ENCODE measurements around the gene GALNT7. TPM values are rescaled to one million over a fixed set of nuclear protein-coding genes. Genes with fewer than 3 reads are reported as not detected.

Gene GALNT7
- total RNA-seq, 1 donor from 2014 or later, result 36.2 TPM

DNA sequence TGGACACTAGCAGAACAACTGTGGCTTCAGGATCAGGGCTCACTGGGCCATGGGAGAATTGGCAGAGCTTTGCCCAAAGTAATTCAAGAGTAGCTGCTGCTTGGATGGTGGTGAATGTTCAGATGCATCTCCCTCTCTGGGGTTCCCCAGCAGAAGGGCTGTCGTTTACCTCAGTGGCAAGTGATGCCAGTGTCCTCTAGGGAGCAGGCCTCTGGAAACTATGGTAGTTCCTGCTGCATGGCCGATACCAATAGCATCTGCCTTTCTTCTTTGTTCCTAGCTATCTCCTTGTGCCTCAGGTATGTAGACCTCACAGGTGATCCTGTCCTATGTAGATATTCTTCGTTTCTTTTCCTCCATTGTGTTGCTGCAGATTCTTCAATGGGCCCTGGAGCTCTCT is 139.2 kb downstream of the GALNT7 start:
- no peaks in the 10 kb centered on the region for H3K27me3 Mint-ChIP-seq (ENCODE audit: low read depth)
- peaks cover 49% of the 10 kb centered on the region for H3K36me3 Mint-ChIP-seq (ENCODE audit: low read depth)
- H3K27ac Mint-ChIP-seq (ENCODE audit: unreplicated experiment), result no peak overlapping the region
- no peak for TF ChIP-seq CTCF (conservative IDR thresholded peaks at IDR 0.05)
- no peak for DNase-seq (ENCODE audit: low read depth, low spot score)
- peaks cover 10% of the 10 kb centered on the region for H3K9me3 Mint-ChIP-seq
- H3K4me1 Mint-ChIP-seq, result no peaks in the 10 kb centered on the region
- H3K4me3 Mint-ChIP-seq, result no peak overlapping the region

- H3K4me1 Mint-ChIP-seq, result no peaks in the 10 kb centered on the region
- H3K4me3 Mint-ChIP-seq, result no peak overlapping the region
- peak overlapping the region; percentile 17 for H3K27ac Mint-ChIP-seq (ENCODE audit: unreplicated experiment)
- H3K9me3 Mint-ChIP-seq, result peaks cover under 1% of the 10 kb centered on the region
- TF ChIP-seq CTCF (conservative IDR thresholded peaks at IDR 0.05), result no peak
- H3K36me3 Mint-ChIP-seq (ENCODE audit: low read depth), result peaks cover 27% of the 10 kb centered on the region
- no peaks in the 10 kb centered on the region for H3K27me3 Mint-ChIP-seq (ENCODE audit: low read depth)
- no peak for DNase-seq (ENCODE audit: low read depth, low spot score)
These were observed 142.8 kb downstream of the GALNT7 start for GRCh38 chr4:173311368-173311767.

DNA sequence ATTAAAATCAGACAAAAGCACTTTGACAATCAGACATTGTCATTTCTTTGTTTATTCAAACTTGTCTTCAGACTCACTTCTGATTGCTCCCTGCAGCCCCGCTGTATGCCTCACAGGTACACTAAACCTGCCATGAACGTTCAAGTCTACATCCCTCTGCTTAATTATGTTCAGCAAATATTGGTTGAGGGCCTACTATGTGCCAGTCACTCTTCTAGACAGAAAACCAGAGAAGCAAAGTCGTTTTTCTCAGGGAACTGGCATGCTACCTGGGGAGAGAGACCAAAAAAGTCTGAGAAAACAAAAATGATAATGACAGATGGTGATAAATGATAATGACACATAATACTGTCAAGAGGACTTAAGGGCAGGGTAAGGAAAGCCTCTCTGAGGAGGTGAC is 146.1 kb downstream of the GALNT7 start:
- no peaks in the 10 kb centered on the region for H3K4me1 Mint-ChIP-seq
- no peak overlapping the region for H3K4me3 Mint-ChIP-seq
- no peak for DNase-seq (ENCODE audit: low read depth, low spot score)
- H3K9me3 Mint-ChIP-seq, result no peaks in the 10 kb centered on the region
- no peak for TF ChIP-seq CTCF (conservative IDR thresholded peaks at IDR 0.05)
- H3K36me3 Mint-ChIP-seq (ENCODE audit: low read depth), result peaks cover 14% of the 10 kb centered on the region
- no peak overlapping the region for H3K27ac Mint-ChIP-seq (ENCODE audit: unreplicated experiment)
- no peaks in the 10 kb centered on the region for H3K27me3 Mint-ChIP-seq (ENCODE audit: low read depth)

GRCh38 chr4:173316060-173316459 is 147.4 kb downstream of the GALNT7 start:
- H3K4me3 Mint-ChIP-seq, result no peak overlapping the region
- DNase-seq (ENCODE audit: low read depth, low spot score), result no peak
- TF ChIP-seq CTCF (conservative IDR thresholded peaks at IDR 0.05), result no peak
- no peaks in the 10 kb centered on the region for H3K27me3 Mint-ChIP-seq (ENCODE audit: low read depth)
- H3K4me1 Mint-ChIP-seq, result no peaks in the 10 kb centered on the region
- no peaks in the 10 kb centered on the region for H3K9me3 Mint-ChIP-seq
- peaks cover 8% of the 10 kb centered on the region for H3K36me3 Mint-ChIP-seq (ENCODE audit: low read depth)
- no peak overlapping the region for H3K27ac Mint-ChIP-seq (ENCODE audit: unreplicated experiment)

DNA sequence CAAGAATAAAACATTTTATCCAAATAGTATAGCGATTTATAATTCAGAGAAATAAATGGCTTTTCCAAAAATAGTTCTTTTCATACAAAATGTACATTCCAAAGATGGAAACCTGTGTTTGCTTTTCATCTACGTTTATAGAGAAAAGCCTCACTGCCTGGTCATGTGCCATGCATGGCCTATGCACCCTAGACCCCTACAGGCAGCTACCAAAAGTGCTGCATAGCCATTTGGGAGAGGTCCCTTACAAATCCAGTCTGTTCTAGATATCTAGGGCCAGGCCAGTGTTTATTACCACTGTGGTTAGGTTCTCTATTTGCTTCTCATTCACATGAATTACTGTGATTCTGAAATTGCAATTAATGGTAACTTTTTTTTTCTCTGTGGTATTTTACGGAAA is 148.4 kb downstream of the GALNT7 start:
- TF ChIP-seq CTCF (conservative IDR thresholded peaks at IDR 0.05), result peak; percentile 48
- no peak for DNase-seq (ENCODE audit: low read depth, low spot score)
- no peak overlapping the region for H3K4me3 Mint-ChIP-seq
- no peak overlapping the region for H3K27ac Mint-ChIP-seq (ENCODE audit: unreplicated experiment)
- H3K36me3 Mint-ChIP-seq (ENCODE audit: low read depth), result peaks cover 4% of the 10 kb centered on the region
- no peaks in the 10 kb centered on the region for H3K27me3 Mint-ChIP-seq (ENCODE audit: low read depth)
- no peaks in the 10 kb centered on the region for H3K9me3 Mint-ChIP-seq
- H3K4me1 Mint-ChIP-seq, result no peaks in the 10 kb centered on the region

DNA sequence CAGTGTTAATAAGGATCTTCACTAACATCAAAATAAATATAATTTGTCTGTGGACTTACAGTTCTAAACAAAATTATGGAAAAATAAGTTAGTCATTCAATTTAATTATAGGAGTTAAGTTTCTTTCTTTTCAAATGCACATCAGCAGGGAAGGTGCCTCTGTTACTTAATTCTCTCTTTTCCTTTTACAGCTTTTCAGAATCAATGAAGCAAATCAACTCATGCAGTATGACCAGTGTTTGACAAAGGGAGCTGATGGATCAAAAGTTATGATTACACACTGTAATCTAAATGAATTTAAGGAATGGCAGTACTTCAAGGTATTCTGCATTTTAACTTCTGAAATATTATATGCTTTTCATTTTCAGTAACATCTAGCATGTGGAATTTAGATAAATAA is 149.6 kb downstream of the GALNT7 start:
- no peak for DNase-seq (ENCODE audit: low read depth, low spot score)
- no peak overlapping the region for H3K27ac Mint-ChIP-seq (ENCODE audit: unreplicated experiment)
- H3K4me3 Mint-ChIP-seq, result no peak overlapping the region
- no peaks in the 10 kb centered on the region for H3K9me3 Mint-ChIP-seq
- H3K27me3 Mint-ChIP-seq (ENCODE audit: low read depth), result no peaks in the 10 kb centered on the region
- H3K36me3 Mint-ChIP-seq (ENCODE audit: low read depth), result no peaks in the 10 kb centered on the region
- H3K4me1 Mint-ChIP-seq, result no peaks in the 10 kb centered on the region
- TF ChIP-seq CTCF (conservative IDR thresholded peaks at IDR 0.05), result no peak
